Stimulated activated CD4-positive, alpha-beta T cell treated with anti-CD3 and anti-CD28 coated beads, Interleukin-1b, Interleukin-23, amount 100 ng/mL, for 1 hour (primary cell): ENCODE data around the gene FGF22.
"Not testable (repeated sequence)": the region's sequence is repeated elsewhere in the genome, so short reads cannot be mapped to it uniquely, and the experiment has no call there.

Experiments used
- DNase-seq, 2 donors: peaks; one replicate each; pipeline ENCODE4 v3.0.0-alpha.2; 2020; ENCODE audit warnings: low read depth in 2 of 2

The FGF22 gene

DNA sequence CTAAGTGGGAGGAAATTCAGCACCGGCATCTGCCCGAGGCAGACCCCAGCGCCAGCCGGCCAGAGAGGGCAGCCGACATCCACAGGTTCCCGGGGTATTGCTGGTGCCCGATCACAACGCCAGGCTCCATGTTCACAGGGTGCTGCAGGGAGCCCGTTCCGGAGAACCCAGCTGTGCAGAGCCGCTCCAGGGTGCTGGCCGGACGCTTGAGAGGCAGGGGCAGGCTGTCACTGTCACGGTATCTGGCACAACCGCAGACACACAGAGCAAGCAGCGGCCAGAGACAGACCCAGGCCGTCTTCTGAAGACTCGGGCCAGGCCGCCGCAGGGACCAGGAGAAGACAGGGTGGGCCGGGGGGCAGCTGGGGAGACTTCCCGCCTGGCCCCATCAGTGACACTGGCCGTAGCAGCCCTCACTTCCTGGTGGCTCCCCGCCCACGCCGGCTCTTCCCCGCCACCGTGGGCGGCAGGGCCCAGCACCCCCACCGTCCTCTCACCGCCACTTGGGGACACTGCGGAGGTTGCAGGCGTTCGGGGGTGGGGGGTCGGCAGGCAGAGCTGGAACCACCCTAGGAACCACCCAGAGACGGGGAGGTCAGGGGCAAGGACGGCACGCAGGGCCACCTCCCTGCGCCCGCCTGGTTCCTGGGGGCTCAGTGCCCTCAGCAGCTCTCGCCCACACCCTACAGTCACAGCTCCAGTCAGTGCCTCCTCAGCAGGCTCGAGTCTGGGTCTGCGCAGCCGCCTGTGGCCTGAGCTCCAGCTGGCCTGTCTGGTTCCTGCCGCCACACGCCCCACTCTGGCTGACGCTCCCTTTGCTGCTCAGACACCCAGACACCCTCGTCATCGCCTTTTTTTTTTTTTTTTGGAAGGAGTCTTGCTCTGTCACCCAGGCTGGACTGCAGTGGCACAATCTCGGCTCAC lies 19.5 kb downstream of the FGF22 start:
- no peak for DNase-seq

DNA sequence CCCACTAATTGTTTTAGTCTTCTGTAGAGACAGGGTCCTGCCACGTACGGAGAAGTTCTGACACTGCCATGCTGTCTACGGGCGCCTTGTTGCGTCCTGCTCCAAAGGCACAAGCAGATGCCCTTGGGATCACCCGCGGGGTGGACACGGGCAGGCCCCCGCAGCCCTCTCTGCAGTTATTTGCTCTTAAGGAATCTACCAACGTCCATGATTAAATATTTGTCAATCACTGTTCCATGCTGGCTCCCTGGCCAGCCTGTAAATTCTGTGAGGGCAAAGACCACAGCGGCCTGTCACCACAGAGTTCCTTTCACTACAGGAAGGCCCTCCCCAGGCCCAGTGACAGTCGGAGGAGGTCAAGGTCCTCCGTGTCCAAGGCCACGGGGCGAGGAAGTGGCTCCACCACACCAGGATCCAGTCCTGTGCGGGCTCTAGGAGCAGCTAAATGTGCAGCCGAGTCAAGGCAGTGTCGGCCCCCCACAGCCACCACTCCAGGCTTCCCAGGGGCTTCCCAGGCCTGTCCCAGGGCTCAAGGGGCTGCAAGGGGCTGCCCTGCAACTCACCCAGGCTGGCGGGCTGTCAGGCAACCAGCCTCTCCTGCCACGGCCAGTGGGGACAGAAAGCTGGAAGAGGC lies 21.2 kb downstream of the FGF22 start:
- DNase-seq = no peak

DNA sequence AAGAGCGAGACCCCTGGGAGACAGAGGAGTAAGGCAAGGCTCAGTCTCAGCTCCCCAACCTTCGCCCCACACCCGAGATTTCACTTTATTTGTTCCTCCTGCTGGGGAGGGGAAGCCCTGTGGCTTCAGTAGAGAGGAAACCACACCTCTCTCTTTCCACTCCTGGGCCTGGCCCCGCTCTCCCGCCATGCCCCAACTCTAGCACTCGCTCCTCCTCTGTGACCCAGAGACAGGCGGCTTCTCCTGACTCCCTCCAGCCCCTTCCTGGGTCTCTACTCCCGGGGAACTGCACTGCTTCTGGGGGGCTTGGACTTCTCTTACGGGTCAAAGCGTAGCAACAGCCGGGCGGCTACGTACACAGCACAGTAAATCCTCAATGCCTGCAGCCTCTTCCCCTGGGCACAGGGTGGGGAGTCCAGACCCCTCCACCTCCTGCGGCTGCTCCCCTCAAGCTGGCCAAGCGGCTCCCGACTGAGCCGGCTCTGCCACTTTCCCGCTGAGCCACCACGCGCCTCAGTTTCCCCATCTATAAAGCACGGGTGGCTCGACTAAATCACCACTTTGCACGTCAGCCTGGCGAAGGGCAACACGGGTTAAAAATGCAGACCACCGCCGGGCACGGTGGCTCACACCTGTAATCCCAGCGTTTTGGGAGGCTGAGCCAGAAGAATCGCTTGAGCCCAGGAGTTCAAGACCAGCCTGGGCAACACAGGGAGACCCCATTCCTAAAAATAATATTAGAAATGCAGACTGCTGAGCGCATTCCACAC lies 21.9 kb downstream of the FGF22 start:
- peak; percentile 34 to 55 for DNase-seq

DNA sequence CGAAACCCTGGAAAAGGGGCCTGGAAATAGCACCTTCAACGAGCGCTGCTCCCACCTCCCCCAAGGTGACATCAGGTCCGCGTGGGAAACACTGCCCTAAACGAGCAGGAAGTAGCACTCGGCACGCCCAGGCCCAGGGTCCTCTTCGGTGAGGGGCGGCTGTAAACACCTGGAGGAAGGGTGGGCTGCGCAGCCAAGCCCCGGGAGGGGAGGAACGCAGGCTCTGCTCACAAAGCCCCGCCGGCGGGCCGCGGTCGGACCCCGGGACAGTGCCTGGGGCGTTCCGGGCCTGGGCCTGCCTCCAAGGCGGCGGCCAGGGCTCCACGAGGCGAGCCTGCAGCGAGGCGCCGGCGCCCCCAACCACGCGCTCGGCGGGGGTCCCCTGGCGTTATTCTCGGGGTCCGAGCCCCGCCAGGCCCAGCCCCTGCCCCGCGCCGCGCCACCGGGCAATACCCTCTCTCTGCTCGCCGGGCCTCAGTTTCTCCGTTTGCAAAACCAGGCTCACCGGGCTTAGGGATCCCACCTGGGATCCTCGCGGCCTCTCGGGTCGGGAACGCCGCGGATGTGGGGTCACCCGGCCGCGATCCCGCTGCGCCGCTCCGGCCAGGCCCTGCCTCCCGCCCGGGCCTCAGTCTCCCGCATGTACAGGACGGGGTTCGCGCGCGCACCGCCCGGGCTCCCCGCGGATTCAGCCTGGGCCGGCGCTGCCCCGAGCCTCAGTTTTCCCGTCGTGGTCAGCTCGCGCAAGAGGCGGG lies 22.7 kb downstream of the FGF22 start:
- peak in 1 of 2 donors; percentile 55 for DNase-seq

DNA sequence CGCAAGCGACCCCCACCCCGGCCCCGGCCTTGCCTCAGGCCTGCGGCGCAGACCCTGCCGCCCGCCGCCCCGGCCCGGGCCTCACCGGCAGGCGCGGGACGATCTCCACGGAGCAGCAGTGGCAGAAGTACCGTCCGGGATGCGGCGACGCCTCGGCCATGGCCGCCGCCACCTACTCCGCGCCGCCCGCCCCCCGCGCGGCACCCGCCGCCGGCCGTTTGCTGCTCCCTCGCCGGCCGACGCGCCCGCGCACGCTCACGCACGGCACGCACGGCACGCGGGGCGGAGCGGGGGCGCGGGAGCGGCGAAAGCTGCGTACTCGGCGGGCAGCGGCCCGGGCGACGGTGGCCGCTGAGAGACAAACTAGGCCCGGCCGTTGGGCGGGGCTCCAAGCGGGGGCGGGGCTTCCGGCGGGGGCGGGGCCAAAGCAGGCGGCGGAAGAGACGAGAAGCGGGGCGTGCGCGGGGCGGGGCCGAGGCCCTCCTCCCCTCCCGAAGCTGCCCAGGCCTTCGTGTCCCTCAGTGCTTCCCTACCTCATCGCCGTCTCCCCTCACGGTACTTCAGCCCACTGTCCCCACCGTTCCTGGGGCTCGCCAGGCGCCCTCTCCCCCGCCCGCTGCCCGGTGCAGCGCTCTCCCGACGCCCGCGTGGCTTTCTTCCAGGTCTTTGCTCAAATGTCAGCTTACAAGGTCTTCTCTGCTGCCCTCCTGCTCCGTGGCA lies 23.4 kb downstream of the FGF22 start, which contains the start of gene RNF126:
TSS of gene RNF126 (minus strand) at position 253 of the 720 bp plus-strand sequence. CDS start at position 160, 93 bp downstream.
- peak; percentile 94 to 96 for DNase-seq

- no peak for DNase-seq
Observed at GRCh38 chr19:663682-664117, 24.0 kb downstream of the FGF22 start.

GRCh38 chr19:664913-665443 lies 25.3 kb downstream of the FGF22 start:
- DNase-seq = peak; percentile 45 to 79

DNA sequence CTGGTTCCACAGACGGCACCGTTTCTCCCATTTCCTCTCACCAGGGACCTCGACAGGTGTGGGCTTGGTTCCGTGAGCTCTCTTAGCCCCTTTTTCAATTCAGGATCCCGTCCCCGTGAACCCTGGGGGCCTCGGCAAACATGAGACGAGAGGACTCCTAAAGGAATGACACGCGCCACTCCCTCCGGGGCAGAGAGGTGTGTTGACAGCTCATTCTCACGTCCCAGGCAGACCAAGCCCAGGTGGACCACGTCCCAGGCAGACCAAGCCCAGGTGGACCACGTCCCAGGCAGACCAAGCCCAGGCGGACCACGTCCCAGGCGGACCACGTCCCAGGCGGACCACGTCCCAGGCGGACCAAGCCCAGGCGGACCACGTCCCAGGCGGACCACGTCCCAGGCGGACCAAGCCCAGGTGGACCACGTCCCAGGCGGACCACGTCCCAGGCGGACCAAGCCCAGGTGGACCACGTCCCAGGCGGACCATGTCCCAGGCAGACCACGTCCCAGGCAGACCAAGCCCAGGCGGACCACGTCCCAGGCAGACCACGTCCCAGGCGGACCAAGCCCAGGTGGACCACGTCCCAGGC lies 27.4 kb downstream of the FGF22 start:
- not testable (repeated sequence) for DNase-seq

DNA sequence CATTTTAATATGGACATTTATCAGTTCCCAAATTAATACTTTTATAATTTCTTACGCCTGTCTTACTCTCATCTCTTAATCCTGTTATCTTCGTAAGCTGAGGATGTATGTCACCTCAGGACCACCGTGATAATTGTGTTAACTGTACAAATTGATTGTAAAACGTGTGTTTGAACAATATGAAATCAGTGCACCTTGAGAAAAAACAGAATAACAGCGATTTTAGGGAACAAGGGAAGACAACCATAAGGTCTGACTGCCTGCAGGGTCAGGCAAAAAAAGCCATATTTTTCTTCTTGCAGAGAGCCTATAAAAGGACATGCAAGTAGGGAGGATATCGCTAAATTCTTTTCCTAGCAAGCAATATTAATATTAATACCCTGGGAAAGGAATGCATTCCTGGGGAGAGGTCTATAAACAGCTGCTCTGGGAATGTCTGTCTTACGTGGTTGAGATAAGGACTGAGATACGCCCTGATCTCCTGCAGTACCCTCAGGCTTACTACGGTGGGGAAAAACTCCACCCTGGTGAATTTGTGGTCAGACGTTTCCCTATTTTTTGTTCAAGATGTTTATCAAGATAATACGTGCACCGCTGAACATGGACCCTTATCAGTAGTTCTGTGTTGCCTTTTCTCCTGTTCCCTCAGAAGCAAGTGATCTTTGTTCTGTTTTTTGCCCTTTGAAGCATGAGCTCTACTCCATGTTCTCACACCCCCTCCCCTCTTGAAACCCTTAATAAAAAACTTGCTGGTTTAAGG lies 29.2 kb downstream of the FGF22 start:
- DNase-seq = not testable (repeated sequence)

DNA sequence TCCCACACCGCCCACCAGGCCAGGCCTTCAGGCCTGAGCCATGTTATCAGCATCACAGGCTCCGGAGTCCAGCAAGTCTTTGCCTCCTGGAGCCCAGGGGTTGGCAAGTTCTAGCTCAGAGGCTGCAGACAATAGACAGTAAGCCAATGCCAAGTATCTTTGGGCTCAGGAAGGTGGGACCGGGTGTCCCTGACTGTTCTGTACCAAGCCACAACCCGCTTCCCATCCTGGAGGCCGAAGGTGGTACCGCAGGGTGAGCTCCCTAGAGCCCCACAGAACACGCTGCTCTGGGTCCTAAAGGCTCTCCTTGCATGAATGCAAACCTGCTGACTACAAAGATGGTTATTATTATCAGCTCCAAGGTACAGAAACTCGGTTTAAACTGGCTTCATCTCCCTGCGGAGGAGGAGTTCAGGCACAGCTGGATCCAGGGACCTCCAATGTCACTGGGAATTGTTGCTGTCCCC lies 31.0 kb downstream of the FGF22 start:
- no peak for DNase-seq

- DNase-seq = no peak
Observed at GRCh38 chr19:674282-675151, 34.8 kb downstream of the FGF22 start.

- no peak for DNase-seq
Observed at GRCh38 chr19:676007-676338, 36.3 kb downstream of the FGF22 start.

GRCh38 chr19:676339-677105 lies 36.8 kb downstream of the FGF22 start, which contains the start of gene FSTL3:
TSS of gene FSTL3 (plus strand) at chr19:676392. CDS start at chr19:676424, 32 bp downstream.
- no peak for DNase-seq

DNA sequence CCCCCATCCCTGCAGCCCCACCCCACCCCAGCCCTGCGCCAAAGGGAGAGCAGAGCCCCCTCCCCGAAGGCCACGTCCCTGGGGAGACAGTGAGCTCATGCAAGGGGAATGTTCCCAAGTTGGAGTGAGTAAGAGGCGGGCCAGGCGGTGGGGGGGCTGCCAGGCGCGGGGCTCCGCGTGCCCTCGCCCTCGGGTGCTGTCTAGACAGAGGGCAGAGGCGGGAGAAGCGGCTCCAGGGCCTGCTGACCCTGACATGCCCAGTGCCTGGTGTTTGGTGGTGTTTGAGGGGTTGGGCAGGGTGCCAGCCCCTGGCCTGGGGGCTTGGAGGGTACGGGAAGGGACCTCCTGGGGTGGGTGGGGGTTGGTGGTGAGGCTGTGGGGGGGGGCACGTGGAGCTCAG lies 37.5 kb downstream of the FGF22 start:
- DNase-seq = no peak

DNA sequence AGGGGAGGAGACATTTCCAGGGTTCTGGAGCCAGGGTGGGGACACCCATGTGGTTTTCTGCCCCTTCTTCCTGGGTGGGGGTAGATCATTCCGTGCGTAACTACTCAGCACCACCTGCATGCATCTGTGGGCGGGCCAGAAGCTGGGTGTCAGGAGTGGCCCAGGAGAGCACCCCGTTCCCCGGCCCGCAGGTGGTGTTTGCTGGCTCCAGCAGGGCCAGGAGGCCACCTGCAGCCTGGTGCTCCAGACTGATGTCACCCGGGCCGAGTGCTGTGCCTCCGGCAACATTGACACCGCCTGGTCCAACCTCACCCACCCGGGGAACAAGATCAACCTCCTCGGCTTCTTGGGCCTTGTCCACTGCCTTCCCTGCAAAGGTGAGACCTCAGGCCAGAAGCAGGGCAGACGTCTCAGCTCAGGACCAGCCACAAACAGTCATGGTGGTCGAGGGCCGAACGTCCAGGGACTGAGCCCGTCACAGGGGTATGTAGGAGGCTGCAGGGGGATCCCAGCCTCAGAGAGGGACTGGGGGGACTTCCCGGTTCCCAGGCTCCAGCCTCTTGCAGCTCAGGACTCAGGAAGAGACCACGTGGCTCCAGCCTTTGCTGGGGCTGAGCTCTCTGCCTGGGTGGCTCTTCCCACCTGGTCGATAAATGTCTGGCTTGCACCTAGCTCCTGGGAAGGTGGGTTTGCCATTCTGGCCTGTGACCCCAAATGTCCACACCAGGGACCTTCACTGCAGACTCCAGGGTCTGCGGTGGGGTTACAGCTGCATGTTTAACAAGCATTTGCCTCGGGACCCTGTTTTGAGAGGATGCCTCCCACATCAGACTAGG lies 38.1 kb downstream of the FGF22 start:
- no peak for DNase-seq

- DNase-seq = no peak
Observed at GRCh38 chr19:678791-679388, 39.2 kb downstream of the FGF22 start.
